Activated CD8-positive, alpha-beta memory T cell treated with anti-CD3 and anti-CD28 coated beads for 36 hours (primary cell): ENCODE measurements around the gene SLC35A2. TPM values are rescaled to one million over a fixed set of nuclear protein-coding genes. Genes with fewer than 3 reads are reported as not detected.

Source experiments
- CTCF ChIA-PET: fragments of 350-600 bp; sonication (Branson Sonifier 250); formaldehyde crosslinking; loops from one replicate; lab custom pipeline; 2021; ENCODE audit warnings: antibody characterized with exemption; lab: Charles Lee
- POLR2A ChIA-PET: fragments of 350-600 bp; sonication (Branson Sonifier 250); formaldehyde crosslinking; loops from one replicate; lab custom pipeline; 2021; ENCODE audit warnings: antibody characterized with exemption; lab: Charles Lee
- total RNA-seq, 2 experiments: library from RNA; stranded (reverse); gene quantifications; one replicate each; pipeline ENCODE4 v1.2.3, GENCODE V29; 2021

SLC35A2 gene
- total RNA-seq = 10 to 100 TPM; 27.3 to 29.7 TPM

DNA sequence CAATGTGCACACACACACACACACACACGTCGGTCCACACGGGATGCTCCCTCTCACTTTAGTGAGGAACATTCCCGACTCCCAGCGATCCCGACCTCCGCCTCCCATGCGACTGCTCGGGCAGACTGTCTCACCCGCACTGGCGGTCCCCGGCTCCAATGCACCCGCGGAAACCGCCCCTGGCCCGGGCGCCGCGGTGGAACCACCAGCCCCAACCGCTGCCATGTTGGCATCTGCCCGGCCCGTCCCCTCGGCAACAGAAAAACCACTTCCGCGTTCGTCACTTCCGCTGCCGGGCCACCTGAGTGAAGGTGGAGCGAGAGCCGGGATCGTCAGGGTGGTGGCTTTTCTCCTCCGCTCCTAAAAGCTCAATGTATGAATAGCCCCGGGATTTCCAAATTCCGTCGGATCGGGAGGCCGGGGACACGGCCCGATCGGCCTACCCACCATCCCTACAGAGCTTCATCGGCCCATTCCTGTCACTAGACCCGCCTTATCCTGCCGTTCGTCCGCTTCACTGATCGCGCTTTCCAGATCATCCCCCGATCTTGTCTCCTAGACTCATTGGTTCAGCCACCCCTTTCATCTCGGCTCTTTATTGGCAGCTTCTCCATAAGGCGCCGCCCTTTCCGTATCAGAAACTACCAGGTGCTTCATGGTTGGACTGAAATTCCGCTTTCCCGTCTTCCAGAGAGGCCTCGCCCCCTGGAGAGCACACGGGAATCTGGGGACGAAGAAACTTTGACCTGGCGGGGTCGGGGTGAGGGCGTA lies at the start of gene SLC35A2:
SLC35A2 (minus strand) TSS at position 235 of the 771 bp plus-strand sequence; CDS start at position 225, 10 bp downstream.
- ChIA-PET CTCF (interaction anchor here (1.1 to 1.8 kb wide), 2 partner anchors 13 to 25 kb away, joined by 3 to 7 read pairs; no protein-coding TSS in a partner anchor), POLR2A (interaction anchor here (0.5 to 2.3 kb wide), 10 partner anchors 9 to 367 kb away, joined by 3 to 14 read pairs (median 4); partner anchors contain the start of genes PQBP1 and TIMM17B)

DNA sequence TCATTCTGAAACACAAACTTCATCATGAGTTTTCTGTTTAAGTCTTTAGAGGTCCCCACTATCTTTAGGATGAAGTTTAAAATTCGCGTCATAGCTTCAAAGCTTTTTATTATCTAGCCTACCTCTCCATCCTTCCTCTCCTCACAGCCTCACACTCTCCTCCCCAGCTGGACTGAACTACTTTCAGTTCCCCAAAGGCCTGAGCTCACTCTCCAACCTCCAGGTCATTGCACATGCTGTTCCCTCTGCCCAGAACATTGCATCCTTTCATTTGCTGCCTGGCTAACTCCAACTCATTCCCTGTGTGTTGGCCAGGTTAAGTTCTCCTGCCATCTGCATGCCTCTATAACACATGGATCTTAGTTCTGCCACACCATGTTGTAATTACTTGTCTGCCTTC lies 48.8 kb upstream of the SLC35A2 start:
- POLR2A ChIA-PET = no interaction called here
- CTCF ChIA-PET = no interaction called here

DNA sequence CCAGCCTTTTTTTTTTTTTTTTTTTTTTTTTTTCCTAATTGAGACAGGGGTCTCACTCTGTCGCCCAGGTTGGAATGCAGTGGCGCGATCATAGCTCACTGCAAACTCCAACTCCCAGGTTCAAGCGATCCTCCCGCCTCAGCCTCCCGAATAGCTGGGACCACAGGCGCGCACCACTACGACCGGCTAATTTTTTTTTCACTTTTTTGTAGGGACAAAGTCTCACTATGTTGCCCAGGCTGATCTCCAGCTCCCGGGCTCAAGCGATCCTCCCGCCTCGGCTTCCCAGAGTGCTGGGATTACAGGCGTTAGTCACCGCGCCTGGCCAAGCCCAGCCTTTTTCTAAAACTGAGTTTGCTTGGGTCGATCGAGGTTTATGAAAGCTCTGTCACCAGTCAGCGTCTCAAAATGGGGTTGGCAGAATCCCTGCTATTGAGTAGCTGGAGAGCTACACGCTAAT lies 47.2 kb upstream of the SLC35A2 start:
- CTCF ChIA-PET = no interaction called here

GRCh38 chrX:48957827-48958634 lies 46.6 kb upstream of the SLC35A2 start:
- ChIA-PET CTCF (no interaction called here), POLR2A (interaction anchor here (0.5 to 1.4 kb wide), 9 partner anchors 21 to 215 kb away, joined by 3 to 8 read pairs (median 4); partner anchors contain the start of genes GRIPAP1 and TFE3)

More for the DNA sequence above, 47.2 kb upstream of the SLC35A2 start:
- POLR2A ChIA-PET = interaction anchor here (0.5 to 1.4 kb wide), 7 partner anchors 21 to 214 kb away, joined by 3 to 8 read pairs (median 4); partner anchors contain the start of genes GRIPAP1 and TFE3

- CTCF ChIA-PET = no interaction called here
Observed at GRCh38 chrX:48957477-48957826, 46.0 kb upstream of the SLC35A2 start, which contains the start of gene OTUD5. OTUD5 (minus strand) TSS chrX:48957607; CDS start chrX:48957570, 37 bp downstream.

DNA sequence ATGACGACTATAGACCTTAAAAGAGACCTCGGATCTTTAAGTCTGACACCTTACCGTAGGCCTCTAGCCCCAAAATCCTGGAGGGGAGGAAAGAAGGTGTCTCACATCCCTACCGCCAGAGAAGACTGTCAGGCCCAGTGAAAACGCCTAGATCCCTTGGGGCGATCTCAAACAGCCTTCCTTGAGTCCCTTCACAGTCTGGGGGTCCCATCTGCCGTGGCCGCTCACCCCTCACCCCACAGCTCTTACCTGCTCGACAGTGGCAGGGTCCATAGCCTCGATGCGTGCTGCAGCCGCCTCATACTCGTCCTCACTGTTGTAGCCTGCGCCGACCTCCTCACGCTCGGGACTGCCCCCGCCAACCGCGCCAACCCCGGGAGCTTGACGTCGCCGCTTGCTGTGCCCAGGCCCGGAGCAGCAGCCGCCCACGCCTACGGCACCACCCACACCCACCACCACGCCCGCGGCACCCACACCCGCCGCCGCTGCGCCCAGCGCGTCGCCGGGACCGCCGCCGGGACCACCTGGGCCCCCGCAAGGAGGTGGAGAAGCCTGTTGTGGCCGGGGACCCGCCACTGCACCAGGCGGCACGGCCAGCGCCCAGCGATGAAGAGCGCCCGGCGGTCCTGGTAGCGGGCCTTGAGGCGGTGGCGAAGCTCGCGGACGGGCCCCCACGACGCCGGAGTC lies 45.4 kb upstream of the SLC35A2 start:
- ChIA-PET CTCF (interaction anchor here (0.6 to 1.5 kb wide), 2 partner anchors 13 to 114 kb away, joined by 3 read pairs; no protein-coding TSS in a partner anchor), POLR2A (interaction anchor here (0.9 kb wide), 1 partner anchor 211 kb away, joined by 3 read pairs; no protein-coding TSS in a partner anchor)

More at GRCh38 chrX:48957477-48957826, 46.0 kb upstream of the SLC35A2 start, which contains the start of gene OTUD5:
- POLR2A ChIA-PET = interaction anchor here (0.8 kb wide), 2 partner anchors 86 to 99 kb away, joined by 3 to 5 read pairs; no protein-coding TSS in a partner anchor

DNA sequence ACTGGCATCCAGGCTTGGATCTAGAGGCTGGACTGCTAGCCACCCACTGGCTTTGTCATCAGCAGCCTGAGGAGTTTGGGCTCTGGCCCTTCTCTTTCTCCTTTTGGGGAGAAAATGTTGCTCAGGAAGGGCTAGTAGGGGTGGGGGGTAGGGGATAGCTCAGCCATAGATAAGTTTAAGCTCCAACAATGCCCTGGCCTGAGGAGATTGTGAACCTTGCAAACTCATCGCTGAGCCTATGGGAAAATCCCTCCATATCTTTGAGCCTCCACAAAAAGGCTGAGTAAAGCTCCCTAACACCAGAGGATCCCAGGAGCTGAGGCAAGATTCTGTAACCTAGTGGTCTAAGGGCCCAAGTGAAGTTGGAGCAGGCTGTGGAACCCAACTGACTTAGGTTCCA lies 37.1 kb upstream of the SLC35A2 start:
- CTCF ChIA-PET = interaction anchor here (1.1 kb wide), 1 partner anchor 9 kb away, joined by 3 read pairs; no protein-coding TSS in a partner anchor

GRCh38 chrX:48945517-48946348 lies 34.3 kb upstream of the SLC35A2 start:
- ChIA-PET CTCF (interaction anchor here (1.0 to 1.5 kb wide), 5 partner anchors 10 to 55 kb away, joined by 3 to 4 read pairs (median 4); no protein-coding TSS in a partner anchor), POLR2A (interaction anchor here (1.0 kb wide), 1 partner anchor 9 kb away, joined by 3 read pairs; no protein-coding TSS in a partner anchor)

More for the DNA sequence above, 37.1 kb upstream of the SLC35A2 start:
- POLR2A ChIA-PET = interaction anchor here (1.0 to 2.0 kb wide), 2 partner anchors 37 to 57 kb away, joined by 3 to 4 read pairs; partner anchors contain the start of gene SLC35A2

- POLR2A ChIA-PET = interaction anchor here (1.2 to 1.6 kb wide), 2 partner anchors 24 to 51 kb away, joined by 4 to 6 read pairs; partner anchors contain the start of gene PIM2
- CTCF ChIA-PET = interaction anchor here (1.2 kb wide), 1 partner anchor 13 kb away, joined by 3 read pairs; no protein-coding TSS in a partner anchor
Observed at GRCh38 chrX:48942895-48943294, 31.4 kb upstream of the SLC35A2 start.

DNA sequence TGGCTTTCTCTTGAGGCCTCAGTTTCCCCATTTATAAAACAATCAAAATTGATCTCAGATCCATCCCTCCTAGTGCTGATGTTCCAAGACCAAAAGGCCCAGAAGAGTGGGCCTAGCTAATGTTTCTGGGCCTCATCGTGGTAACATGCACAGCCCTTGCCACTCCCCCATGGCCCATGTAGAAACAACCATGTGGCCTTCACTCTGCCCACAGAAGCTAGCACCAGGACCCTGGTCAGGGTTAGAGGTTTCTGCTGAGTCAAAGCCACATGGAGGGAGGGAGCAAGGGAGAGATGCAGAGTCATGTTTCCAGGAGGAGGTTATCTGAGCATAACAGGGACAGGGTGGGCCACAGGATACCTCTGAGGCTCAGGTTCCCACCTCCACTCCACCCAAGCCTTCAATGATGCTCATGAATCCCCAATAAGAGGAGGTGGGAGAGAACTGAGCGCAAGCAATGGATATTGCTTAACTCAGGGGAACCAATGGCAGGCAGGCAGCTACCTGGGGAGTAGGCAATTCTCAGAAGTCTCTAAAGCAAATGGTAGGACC lies 29.0 kb upstream of the SLC35A2 start:
- CTCF ChIA-PET = interaction anchor here (0.5 to 2.6 kb wide), 4 partner anchors 21 to 284 kb away, joined by 3 to 13 read pairs (median 4); partner anchors contain the start of gene PIM2

GRCh38 chrX:48939524-48940228 lies 28.2 kb upstream of the SLC35A2 start:
- ChIA-PET CTCF (interaction anchor here (0.6 to 2.6 kb wide), 6 partner anchors 9 to 81 kb away, joined by 3 to 13 read pairs (median 4); partner anchors contain the start of gene PIM2), POLR2A (interaction anchor here (0.7 to 6.7 kb wide), 3 partner anchors 21 to 42 kb away, joined by 3 to 76 read pairs (median 8); partner anchors contain the start of genes PIM2, PQBP1 and SLC35A2)

More for the DNA sequence above, 29.0 kb upstream of the SLC35A2 start:
- POLR2A ChIA-PET = interaction anchor here (0.7 to 6.7 kb wide), 2 partner anchors 21 to 42 kb away, joined by 3 to 76 read pairs; partner anchors contain the start of genes PIM2 and PQBP1

DNA sequence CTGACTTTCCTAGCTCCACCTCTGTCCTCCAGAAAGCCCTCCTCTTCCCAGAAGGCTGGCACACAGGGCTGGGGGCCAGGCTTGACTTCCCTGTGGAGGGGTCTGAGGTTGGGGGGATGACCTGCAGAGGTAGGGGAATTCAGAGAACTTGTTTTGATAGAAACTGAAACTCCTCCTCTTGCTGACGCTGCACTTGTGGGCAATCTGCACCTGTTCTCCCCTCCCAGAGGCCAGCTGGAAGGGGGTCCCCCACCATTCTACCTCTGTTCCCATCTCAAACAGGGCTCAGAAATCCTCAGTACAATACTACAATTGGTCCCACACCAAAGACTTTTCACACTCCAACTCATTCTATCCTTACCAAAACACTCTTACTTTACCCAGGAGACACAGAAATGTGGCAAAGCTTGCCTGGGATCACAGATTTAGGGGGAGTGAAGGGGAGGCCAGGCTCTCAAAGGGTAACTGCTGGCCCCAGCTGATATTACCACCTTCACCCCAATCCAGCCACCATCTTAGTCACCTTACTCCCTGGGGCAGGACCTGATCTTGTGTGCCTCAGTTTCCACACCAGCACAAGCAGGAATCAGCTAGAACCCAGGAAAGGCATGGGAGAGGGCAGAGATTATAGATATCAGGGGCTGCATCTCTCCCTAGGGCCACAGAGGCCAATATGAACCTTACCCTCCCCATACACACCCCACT lies 27.4 kb upstream of the SLC35A2 start:
- CTCF ChIA-PET = interaction anchor here (0.6 to 1.6 kb wide), 5 partner anchors 21 to 82 kb away, joined by 3 to 6 read pairs (median 3); no protein-coding TSS in a partner anchor
- POLR2A ChIA-PET = interaction anchor here (0.8 to 6.7 kb wide), 4 partner anchors 16 to 105 kb away, joined by 3 to 76 read pairs (median 6); partner anchors contain the start of genes PIM2, SLC35A2 and TFE3

- ChIA-PET POLR2A (interaction anchor here (0.6 to 6.7 kb wide), 6 partner anchors 9 to 224 kb away, joined by 3 to 76 read pairs (median 6); partner anchors contain the start of genes PIM2 and SLC35A2), CTCF (interaction anchor here (0.7 to 2.0 kb wide), 8 partner anchors 13 to 306 kb away, joined by 3 to 9 read pairs (median 3); partner anchors contain the start of genes PIM2, PQBP1, SLC35A2 and TIMM17B)
Observed at GRCh38 chrX:48937054-48937907, 25.8 kb upstream of the SLC35A2 start.
